ENCODE data around the gene COG8. TPM values are rescaled to one million over a fixed set of nuclear protein-coding genes. Genes with fewer than 3 reads are reported as not detected.
"Not testable (repeated sequence)": the region's sequence is repeated elsewhere in the genome, so short reads cannot be mapped to it uniquely, and the experiment has no call there.

The COG8 gene
- total RNA-seq, 1 donor from 2014 or later = 44.8 TPM

DNA sequence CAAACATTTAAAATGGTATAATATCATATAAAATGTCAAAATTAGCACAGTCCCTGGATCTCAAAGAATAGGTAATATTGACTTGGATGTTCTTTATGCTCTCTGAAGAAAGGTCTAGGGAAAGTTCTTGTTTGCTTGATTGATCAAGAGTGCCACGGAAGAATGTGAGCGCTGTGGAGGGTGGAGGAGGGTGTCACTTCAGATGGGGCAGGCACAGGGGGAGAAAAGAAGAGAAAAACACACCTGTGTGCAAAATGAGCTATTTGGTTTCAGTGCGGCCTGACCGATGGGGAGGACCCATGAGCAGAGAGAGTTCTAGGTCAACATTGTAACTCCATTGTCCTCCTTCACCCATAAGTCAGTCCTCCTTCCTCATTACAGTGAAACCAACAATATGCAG, 37.1 kb downstream of the COG8 start:
- no peak for DNase-seq (ENCODE audit: low read depth)
- Histone ChIP-seq H3K27me3 (ENCODE audit: control insufficient read depth, insufficient read depth, low read length) (no peaks in the 10 kb centered on the region), H3K36me3 (ENCODE audit: control insufficient read depth, insufficient read depth, low read length) (no peaks in the 10 kb centered on the region)

DNA sequence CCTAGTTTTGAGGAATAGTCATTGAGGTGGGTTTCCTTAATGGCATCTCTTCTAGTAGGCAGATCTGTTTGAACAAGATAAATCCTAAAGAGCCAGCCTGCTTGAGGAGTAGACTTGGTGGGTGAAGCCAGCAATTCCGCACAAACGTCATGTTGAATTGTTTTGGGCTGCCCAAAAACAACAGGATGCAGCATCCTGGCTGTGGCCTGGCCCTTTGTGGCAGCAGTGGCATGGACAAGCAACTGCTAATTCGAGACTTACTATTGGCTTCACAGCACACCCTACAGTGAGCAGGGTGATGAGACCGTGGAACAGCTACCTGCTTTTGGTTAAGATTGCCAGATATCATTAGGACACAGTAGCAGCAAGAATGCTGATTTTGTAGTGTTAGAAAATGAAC, 37.5 kb downstream of the COG8 start:
- DNase-seq (ENCODE audit: low read depth) = no peak
- Histone ChIP-seq H3K4me3 (ENCODE audit: low read depth, low read length) (no peak overlapping the region), H3K36me3 (ENCODE audit: control insufficient read depth, insufficient read depth, low read length) (no peaks in the 10 kb centered on the region), H3K27me3 (ENCODE audit: control insufficient read depth, insufficient read depth, low read length) (no peaks in the 10 kb centered on the region)
- TF ChIP-seq, protein P1, sequence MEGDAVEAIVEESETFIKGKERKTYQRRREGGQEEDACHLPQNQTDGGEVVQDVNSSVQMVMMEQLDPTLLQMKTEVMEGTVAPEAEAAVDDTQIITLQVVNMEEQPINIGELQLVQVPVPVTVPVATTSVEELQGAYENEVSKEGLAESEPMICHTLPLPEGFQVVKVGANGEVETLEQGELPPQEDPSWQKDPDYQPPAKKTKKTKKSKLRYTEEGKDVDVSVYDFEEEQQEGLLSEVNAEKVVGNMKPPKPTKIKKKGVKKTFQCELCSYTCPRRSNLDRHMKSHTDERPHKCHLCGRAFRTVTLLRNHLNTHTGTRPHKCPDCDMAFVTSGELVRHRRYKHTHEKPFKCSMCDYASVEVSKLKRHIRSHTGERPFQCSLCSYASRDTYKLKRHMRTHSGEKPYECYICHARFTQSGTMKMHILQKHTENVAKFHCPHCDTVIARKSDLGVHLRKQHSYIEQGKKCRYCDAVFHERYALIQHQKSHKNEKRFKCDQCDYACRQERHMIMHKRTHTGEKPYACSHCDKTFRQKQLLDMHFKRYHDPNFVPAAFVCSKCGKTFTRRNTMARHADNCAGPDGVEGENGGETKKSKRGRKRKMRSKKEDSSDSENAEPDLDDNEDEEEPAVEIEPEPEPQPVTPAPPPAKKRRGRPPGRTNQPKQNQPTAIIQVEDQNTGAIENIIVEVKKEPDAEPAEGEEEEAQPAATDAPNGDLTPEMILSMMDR (IDR thresholded peaks at IDR 0.05; ENCODE audit: insufficient read depth, low read length, poor library complexity, severe bottlenecking) = no peak

More for the DNA sequence above, 37.1 kb downstream of the COG8 start:
- H3K4me3 ChIP-seq (ENCODE audit: low read depth, low read length) = no peak overlapping the region
- TF ChIP-seq, protein P1 (IDR thresholded peaks at IDR 0.05; ENCODE audit: insufficient read depth, low read length, poor library complexity, severe bottlenecking) = no peak

DNA sequence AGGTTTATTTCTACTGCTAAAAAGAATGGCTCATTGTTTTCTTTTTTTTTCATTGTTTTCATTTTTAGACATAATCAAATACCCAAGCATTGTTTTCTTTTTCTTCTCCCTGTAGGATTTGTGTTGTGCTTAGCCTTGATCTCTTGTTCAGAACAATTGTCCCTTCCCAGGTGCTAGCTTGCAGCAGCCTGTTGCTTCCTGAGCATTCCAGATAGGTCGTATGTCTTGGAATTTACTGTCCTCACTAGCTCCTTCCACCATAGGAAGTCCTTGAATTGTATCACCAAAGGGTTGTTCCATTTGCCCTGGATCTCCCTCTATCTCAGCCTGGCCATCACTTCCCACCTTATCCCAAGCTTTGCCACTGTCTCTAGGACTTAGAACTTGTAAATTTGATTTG, 38.2 kb downstream of the COG8 start:
- Histone ChIP-seq H3K27me3 (ENCODE audit: control insufficient read depth, insufficient read depth, low read length) (no peaks in the 10 kb centered on the region), H3K4me3 (ENCODE audit: low read depth, low read length) (no peak overlapping the region), H3K36me3 (ENCODE audit: control insufficient read depth, insufficient read depth, low read length) (no peaks in the 10 kb centered on the region)
- DNase-seq (ENCODE audit: low read depth) = no peak
- TF ChIP-seq, protein P1 (IDR thresholded peaks at IDR 0.05; ENCODE audit: insufficient read depth, low read length, poor library complexity, severe bottlenecking) = no peak

DNA sequence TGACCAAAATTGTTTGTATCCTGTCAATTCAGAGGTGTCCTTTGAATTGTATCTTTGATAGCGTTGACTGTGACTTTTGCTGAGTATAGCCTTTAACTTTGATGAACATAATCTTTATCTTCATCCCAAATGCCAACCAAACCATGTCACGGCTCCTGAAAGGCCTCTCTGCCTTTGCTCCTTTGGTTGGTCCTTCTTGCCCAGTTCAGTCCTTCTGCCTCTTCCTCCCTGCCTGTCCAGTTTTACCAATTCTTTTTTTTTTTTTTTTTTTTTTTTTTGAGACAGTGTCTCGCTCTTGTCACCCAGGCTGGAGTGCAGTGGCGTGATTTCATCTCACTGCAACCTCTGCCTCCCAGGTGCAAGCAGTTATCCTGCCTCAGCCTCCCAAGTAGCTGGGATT, 41.1 kb downstream of the COG8 start:
- TF ChIP-seq, protein P1 (IDR thresholded peaks at IDR 0.05; ENCODE audit: insufficient read depth, low read length, poor library complexity, severe bottlenecking) = no peak
- Histone ChIP-seq H3K4me3 (ENCODE audit: low read depth, low read length) (no peak overlapping the region), H3K36me3 (ENCODE audit: control insufficient read depth, insufficient read depth, low read length) (no peaks in the 10 kb centered on the region), H3K27me3 (ENCODE audit: control insufficient read depth, insufficient read depth, low read length) (no peaks in the 10 kb centered on the region)
- DNase-seq (ENCODE audit: low read depth) = no peak

DNA sequence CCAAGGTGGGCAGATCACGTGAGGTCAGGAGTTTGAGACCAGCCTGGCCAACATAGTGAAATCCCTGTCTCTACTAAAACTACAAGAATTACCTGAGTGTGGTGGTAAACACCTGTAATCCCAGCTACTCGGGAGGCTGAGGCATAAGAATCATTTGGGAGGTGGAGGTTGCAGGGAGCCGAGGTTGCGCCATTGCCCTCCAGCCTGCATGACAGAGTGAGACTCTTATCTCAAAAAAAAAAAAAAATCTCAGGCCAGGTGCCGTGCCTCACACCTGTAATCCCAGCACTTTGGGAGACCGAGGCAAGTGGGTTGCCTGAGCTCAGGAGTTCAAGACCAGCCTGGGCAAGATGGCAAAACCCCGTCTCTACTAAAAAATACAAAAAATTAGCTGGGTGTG, 42.6 kb downstream of the COG8 start:
- H3K4me3 ChIP-seq (ENCODE audit: low read depth, low read length); DNase-seq (ENCODE audit: low read depth); H3K27me3 ChIP-seq (ENCODE audit: control insufficient read depth, insufficient read depth, low read length); H3K36me3 ChIP-seq (ENCODE audit: control insufficient read depth, insufficient read depth, low read length): not testable (repeated sequence)

DNA sequence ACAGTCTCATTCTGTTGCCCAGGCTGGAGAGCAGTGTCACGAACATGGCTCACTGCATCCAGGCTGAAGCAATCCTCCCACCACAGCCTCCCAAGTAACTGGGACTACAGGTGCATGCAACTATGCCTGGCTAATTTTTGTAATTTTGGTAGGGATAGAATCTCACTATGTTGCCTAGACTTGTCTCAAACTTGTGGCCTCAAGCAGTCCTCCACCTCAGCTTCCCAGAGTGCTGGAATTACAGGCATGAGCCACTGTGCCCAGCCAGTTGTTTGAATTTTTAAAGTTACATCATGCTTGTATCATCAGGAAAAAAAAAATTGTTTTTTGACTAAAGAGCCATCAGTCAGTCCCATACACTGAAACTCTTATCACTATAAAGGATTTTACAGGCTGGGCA, 45.3 kb downstream of the COG8 start:
- TF ChIP-seq, protein P1 (IDR thresholded peaks at IDR 0.05; ENCODE audit: insufficient read depth, low read length, poor library complexity, severe bottlenecking) = no peak
- Histone ChIP-seq H3K36me3 (ENCODE audit: control insufficient read depth, insufficient read depth, low read length) (no peaks in the 10 kb centered on the region), H3K27me3 (ENCODE audit: control insufficient read depth, insufficient read depth, low read length) (no peaks in the 10 kb centered on the region), H3K4me3 (ENCODE audit: low read depth, low read length) (no peak overlapping the region)
- DNase-seq (ENCODE audit: low read depth) = no peak

Measured in kidney epithelial cell (primary cell).